Endothelial cell (in vitro differentiated cells): ENCODE data around the gene RUVBL1. TPM values are rescaled to one million over a fixed set of nuclear protein-coding genes. Genes with fewer than 3 reads are reported as not detected.

Source experiments
- DNase-seq: peaks from one replicate; pipeline ENCODE4 v3.0.0; 2021; ENCODE audit warnings: low spot score
- H3K27ac Mint-ChIP-seq: one replicate; pipeline ENCODE4 v1.8.0; 2021; ENCODE audit warnings: mixed read lengths, inconsistent platforms; ENCODE audit not compliant: unreplicated experiment
- H3K27me3 Mint-ChIP-seq: one replicate; pipeline ENCODE4 v1.8.0; 2021; ENCODE audit warnings: mild to moderate bottlenecking, moderate library complexity, mixed read lengths, inconsistent platforms; ENCODE audit not compliant: unreplicated experiment
- H3K36me3 Mint-ChIP-seq: one replicate; pipeline ENCODE4 v1.8.0; 2021; ENCODE audit warnings: mild to moderate bottlenecking, low read depth, mixed read lengths, inconsistent platforms; ENCODE audit not compliant: unreplicated experiment
- H3K4me1 Mint-ChIP-seq: one replicate; pipeline ENCODE4 v1.8.0; 2021; ENCODE audit warnings: mild to moderate bottlenecking, mixed read lengths, inconsistent platforms; ENCODE audit not compliant: unreplicated experiment
- H3K4me3 Mint-ChIP-seq: one replicate; pipeline ENCODE4 v1.8.0; 2021; ENCODE audit warnings: mild to moderate bottlenecking, mixed read lengths, inconsistent platforms; ENCODE audit not compliant: unreplicated experiment
- H3K9me3 Mint-ChIP-seq: one replicate; pipeline ENCODE4 v1.8.0; 2021; ENCODE audit warnings: mixed read lengths, inconsistent platforms; ENCODE audit not compliant: unreplicated experiment
- CTCF ChIP-seq: fragments of 200-600 bp; sonication (generic); IDR thresholded peaks from one replicate; pipeline ENCODE4 v1.5.0; 2021; ENCODE audit warnings: antibody characterized with exemption; ENCODE audit not compliant: unreplicated experiment
- total RNA-seq: library from RNA; stranded (reverse); fragmentation: NEBNext Ultra II Directional; extraction: Animal tissue kit (Norgen Biotek cat#: 25700); gene quantifications from one replicate; pipeline ENCODE4 v1.2.1, GENCODE V29; 2021; ENCODE audit not compliant: unreplicated experiment

The RUVBL1 gene
- total RNA-seq, 1 donor from 2014 or later = 30.3 TPM

GRCh38 chr3:128083980-128084674 lies 39.5 kb downstream of the RUVBL1 start:
- H3K36me3 Mint-ChIP-seq = peaks cover 24% of the 10 kb centered on the region
- no peak overlapping the region for H3K4me3 Mint-ChIP-seq
- no peaks in the 10 kb centered on the region for H3K9me3 Mint-ChIP-seq
- H3K27ac Mint-ChIP-seq = no peak overlapping the region
- no peaks in the 10 kb centered on the region for H3K4me1 Mint-ChIP-seq
- H3K27me3 Mint-ChIP-seq = no peaks in the 10 kb centered on the region
- DNase-seq = no peak
- no peak for TF ChIP-seq CTCF

GRCh38 chr3:128083396-128083795 lies 40.2 kb downstream of the RUVBL1 start:
- no peak for TF ChIP-seq CTCF
- H3K27ac Mint-ChIP-seq = peak overlapping the region; percentile 70
- H3K4me1 Mint-ChIP-seq = no peaks in the 10 kb centered on the region
- peak overlapping the region; percentile 79 for H3K4me3 Mint-ChIP-seq
- no peaks in the 10 kb centered on the region for H3K9me3 Mint-ChIP-seq
- peaks cover 26% of the 10 kb centered on the region for H3K36me3 Mint-ChIP-seq
- H3K27me3 Mint-ChIP-seq = no peaks in the 10 kb centered on the region
- DNase-seq = no peak

- DNase-seq = no peak
- H3K4me3 Mint-ChIP-seq = no peak overlapping the region
- TF ChIP-seq CTCF = no peak
- no peaks in the 10 kb centered on the region for H3K9me3 Mint-ChIP-seq
- no peaks in the 10 kb centered on the region for H3K27me3 Mint-ChIP-seq
- no peak overlapping the region for H3K27ac Mint-ChIP-seq
- H3K36me3 Mint-ChIP-seq = peaks cover 29% of the 10 kb centered on the region
- no peaks in the 10 kb centered on the region for H3K4me1 Mint-ChIP-seq
Observed at GRCh38 chr3:128082546-128082945, 41.1 kb downstream of the RUVBL1 start.

- no peak for DNase-seq
- no peak for TF ChIP-seq CTCF
- H3K9me3 Mint-ChIP-seq = no peaks in the 10 kb centered on the region
- no peaks in the 10 kb centered on the region for H3K27me3 Mint-ChIP-seq
- no peak overlapping the region for H3K27ac Mint-ChIP-seq
- peaks cover 29% of the 10 kb centered on the region for H3K36me3 Mint-ChIP-seq
- H3K4me1 Mint-ChIP-seq = no peaks in the 10 kb centered on the region
- H3K4me3 Mint-ChIP-seq = no peak overlapping the region
Observed at GRCh38 chr3:128081846-128082245, 41.8 kb downstream of the RUVBL1 start.

GRCh38 chr3:128081226-128081625 lies 42.4 kb downstream of the RUVBL1 start:
- Mint-ChIP-seq H3K4me3 (no peak overlapping the region), H3K9me3 (no peaks in the 10 kb centered on the region), H3K4me1 (no peaks in the 10 kb centered on the region), H3K36me3 (peaks cover 29% of the 10 kb centered on the region), H3K27me3 (no peaks in the 10 kb centered on the region), H3K27ac (no peak overlapping the region)
- TF ChIP-seq CTCF = no peak
- DNase-seq = no peak
